NCI-H82 treated with DMSO at 0.1 percent for 48 hours (cell line): ENCODE measurements around the gene ACTL10.

Experiments used
- DNase-seq: peaks from one replicate; lab custom pipeline; 2025; ENCODE audit not compliant: unreplicated experiment; lab: John Stamatoyannopoulos, UW

Gene ACTL10

GRCh38 chr20:33648396-33649004 lies 18.2 kb upstream of the ACTL10 start:
- no peak for DNase-seq

- peak; percentile 71 for DNase-seq
Observed at GRCh38 chr20:33649201-33649681, 17.5 kb upstream of the ACTL10 start.

- no peak for DNase-seq
Observed at GRCh38 chr20:33650111-33650752, 16.5 kb upstream of the ACTL10 start.

- DNase-seq: no peak
Observed at GRCh38 chr20:33650753-33651561, 15.8 kb upstream of the ACTL10 start.

GRCh38 chr20:33651562-33652048 lies 15.1 kb upstream of the ACTL10 start:
- no peak for DNase-seq

- peak; percentile 85 for DNase-seq
Observed at GRCh38 chr20:33653218-33653899, 13.4 kb upstream of the ACTL10 start.

- DNase-seq: no peak
Observed at GRCh38 chr20:33653900-33654596, 12.7 kb upstream of the ACTL10 start.

- DNase-seq: no peak
Observed at GRCh38 chr20:33654680-33655161, 12.0 kb upstream of the ACTL10 start.

GRCh38 chr20:33655164-33655563 lies 11.6 kb upstream of the ACTL10 start:
- no peak for DNase-seq

- DNase-seq: no peak
Observed at GRCh38 chr20:33656010-33656782, 10.5 kb upstream of the ACTL10 start.

GRCh38 chr20:33656783-33657703 lies 9.7 kb upstream of the ACTL10 start:
- no peak for DNase-seq

- DNase-seq: no peak
Observed at GRCh38 chr20:33657704-33658095, 9.0 kb upstream of the ACTL10 start.

GRCh38 chr20:33658510-33658909 lies 8.2 kb upstream of the ACTL10 start:
- no peak for DNase-seq

- no peak for DNase-seq
Observed at GRCh38 chr20:33658929-33659328, 7.8 kb upstream of the ACTL10 start.

GRCh38 chr20:33659341-33660034 lies 7.3 kb upstream of the ACTL10 start:
- no peak for DNase-seq

GRCh38 chr20:33660035-33660684 lies 6.6 kb upstream of the ACTL10 start:
- no peak for DNase-seq

- DNase-seq: no peak
Observed at GRCh38 chr20:33660685-33661058, 6.1 kb upstream of the ACTL10 start.

- no peak for DNase-seq
Observed at GRCh38 chr20:33662172-33662571, 4.6 kb upstream of the ACTL10 start, which contains the start of gene C20orf144. Gene C20orf144, plus strand, starts transcription at chr20:33662327. Its CDS starts 19 bp downstream, at chr20:33662346.
